Hematopoietic multipotent progenitor cell treated with erythropoietin and hydrocortisone succinate and interleukin-3 and kit ligand, for 4 days (in vitro differentiated cells): ENCODE measurements around the gene CTTN.
"Not testable (repeated sequence)": the region's sequence is repeated elsewhere in the genome, so short reads cannot be mapped to it uniquely, and the experiment has no call there.

Source experiments
- DNase-seq: peaks from one replicate; pipeline ENCODE4 v3.0.0-alpha.2; 2015

Gene CTTN

GRCh38 chr11:70381872-70382861 is 16.2 kb upstream of the CTTN start:
- no peak for DNase-seq

- no peak for DNase-seq
Measured at GRCh38 chr11:70383664-70384565, 14.4 kb upstream of the CTTN start.

DNA sequence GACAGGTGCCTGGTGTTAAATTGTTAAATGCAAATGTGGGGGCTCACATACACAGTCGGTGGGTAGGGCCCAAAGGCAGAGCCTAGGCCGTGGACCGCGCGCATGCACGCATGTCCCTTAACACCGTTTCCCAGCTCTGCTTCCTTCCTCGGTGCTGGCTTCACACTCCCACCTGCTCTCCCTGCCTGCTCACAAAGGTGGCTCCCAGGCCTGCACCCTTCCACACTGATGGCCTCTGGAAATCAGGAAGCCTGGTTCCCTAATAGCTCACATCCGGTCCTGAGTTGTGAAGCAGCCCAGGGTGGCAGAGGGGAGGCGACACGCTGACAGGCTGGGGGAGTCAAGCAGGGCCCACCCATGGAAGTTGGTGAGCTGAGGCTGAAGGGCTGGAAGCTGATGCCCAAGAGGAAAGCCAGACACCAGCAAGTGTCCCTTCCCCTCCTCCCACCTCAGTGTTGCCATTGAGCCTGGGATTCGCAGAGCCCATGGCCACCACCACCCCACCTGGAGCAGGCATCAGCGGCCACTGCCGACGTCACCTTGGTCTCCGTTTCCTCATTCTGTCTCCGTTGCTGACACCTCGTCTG is 13.7 kb upstream of the CTTN start:
- no peak for DNase-seq

DNA sequence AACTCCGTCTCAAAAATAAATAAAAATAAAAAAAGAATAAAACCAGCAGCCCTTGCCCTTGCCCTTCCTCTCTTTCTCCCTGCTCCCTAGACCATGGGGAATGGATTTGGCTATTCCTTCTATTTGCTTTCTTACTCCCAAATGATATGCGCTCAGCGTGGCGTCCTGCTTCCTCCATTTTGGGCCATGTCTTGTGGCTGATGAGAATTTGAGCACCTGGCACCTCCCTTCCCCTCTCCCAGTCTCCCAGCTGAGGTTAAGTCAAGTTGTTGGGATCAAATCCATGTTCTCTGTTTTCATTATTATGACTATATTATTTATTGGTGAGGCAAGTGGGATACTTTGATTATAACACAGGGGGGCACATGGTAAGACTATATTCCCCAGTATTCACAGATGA is 10.8 kb upstream of the CTTN start:
- DNase-seq = no peak

- no peak for DNase-seq
Measured at GRCh38 chr11:70389201-70389600, 9.1 kb upstream of the CTTN start.

DNA sequence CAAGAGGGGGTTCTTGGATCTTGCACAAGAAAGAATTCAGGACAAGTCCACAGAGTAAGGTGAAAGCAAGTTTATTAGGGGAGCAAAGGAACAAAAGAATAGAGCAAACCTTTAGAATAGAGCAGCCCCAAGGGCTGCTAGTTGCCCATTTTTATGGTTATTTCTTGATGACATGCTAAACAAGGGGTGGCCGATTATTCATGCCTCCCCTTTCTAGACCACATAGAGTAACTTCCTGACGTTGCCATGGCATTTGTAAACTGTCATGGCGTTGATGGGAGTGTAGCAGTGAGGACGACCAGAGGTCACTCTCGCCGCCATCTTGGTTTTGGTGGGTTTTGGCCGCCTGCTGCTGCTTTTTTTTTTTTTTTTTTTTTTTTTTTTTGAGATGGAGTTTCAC is 7.4 kb upstream of the CTTN start:
- DNase-seq = not testable (repeated sequence)

DNA sequence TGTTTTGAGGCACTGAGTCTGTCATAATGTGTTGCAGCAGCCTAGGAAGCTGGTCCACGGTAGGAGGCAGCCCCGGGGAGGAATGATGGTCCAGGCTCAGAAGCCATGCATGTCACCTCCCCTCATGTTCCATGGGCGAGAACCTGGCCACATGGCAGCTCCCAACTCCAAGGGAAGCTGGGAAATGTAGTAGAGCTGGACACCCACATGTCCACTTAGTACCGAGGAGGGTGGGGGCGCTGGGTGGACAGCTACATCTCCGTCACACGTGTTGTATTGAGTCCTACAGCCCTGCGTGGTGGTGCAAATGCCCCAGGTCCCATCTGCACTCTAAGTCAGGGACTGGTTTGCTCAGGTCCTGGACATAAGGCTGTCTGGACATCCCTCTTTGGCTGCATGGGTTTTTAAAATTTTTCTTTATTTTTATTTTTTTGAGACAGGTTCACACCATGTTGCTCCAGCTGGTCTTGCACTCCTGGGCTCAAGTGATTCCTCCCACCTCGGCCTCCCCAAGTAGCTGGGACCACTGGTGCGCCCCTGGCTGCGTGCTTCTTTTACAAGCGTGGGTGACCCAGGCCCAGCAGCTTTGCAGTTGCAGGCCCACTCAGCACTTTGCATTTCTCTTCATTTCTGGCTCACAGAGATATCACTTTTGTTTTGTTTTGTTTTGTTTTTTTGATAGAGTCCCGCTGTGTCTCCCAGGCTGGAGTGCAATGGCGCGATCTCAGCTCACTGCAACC is 3.9 kb upstream of the CTTN start:
- DNase-seq = no peak

DNA sequence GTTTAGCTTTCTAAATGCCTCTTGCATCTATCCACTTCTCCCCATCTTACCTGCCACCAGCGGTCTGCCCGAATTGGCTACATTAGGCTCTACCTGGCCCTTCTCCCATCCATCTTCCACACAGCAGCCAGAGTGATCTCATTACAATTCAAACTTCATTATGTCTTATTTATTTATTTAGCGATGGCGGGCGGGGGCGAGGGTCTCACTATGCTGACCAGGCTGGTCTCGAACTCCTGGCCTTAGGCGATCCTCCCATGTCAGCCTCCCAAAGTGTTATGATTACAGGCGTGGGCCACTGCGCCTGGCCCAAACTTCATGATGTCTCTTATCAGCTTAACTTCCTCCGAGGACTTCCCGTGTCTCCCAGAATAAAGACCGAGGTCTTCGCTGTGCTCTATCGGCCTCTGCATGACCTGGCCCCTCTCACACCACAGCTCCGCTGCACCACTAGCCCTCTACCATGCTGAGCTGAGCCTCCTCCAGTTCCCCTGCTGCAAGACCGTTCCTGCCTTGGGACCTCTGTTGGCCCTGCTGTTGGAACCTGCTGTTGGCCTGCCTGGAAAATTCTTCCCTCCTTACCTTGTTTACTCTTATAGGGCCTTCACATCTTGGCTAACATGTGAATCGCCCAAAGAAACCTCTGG is 870 bp upstream of the CTTN start:
- DNase-seq = peak; percentile 70

GRCh38 chr11:70398834-70399680 is 728 bp downstream of the CTTN start:
- DNase-seq = no peak

DNA sequence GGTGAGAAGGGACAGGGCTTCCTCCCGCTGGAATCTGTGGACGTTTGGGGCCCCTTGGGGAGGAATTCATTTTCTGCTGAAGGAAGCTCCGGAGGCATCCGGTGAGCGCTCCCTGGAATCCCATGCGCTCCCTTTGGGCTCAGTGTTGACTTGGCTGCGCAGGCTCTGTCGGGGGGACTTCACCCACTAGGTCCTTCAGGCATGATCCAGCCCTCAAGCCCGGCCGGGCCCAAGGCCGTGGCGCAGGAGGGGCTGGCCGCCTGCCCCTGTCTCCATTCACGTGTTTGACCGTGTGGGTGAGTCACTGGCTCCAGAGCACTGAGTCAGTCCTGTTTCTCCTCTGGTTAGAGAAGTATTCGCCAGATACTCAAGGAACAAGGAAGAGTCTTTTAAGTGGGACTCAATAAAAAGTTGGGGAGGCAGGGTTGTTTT is 1.4 kb downstream of the CTTN start:
- DNase-seq = peak; percentile 24

DNA sequence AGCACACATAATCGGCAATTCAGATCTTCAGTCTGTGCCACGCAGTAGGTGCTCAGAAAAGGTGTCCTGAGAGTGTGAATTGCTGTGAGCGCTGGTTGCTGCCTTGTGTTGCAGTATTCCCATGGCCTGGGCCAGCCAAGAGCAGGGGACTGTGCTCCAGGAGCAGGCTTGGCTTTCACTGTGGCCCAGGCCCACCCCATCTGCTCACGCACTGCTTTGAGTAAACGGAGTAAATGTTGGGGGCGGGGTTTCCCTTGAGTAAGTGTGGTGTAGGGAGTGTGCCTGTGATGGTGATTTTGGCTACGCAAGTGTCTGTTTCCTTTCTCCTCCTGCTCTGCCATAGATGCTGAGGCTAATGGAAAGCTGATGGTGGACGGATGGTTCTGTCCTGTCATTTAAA is 2.3 kb downstream of the CTTN start:
- DNase-seq = no peak

DNA sequence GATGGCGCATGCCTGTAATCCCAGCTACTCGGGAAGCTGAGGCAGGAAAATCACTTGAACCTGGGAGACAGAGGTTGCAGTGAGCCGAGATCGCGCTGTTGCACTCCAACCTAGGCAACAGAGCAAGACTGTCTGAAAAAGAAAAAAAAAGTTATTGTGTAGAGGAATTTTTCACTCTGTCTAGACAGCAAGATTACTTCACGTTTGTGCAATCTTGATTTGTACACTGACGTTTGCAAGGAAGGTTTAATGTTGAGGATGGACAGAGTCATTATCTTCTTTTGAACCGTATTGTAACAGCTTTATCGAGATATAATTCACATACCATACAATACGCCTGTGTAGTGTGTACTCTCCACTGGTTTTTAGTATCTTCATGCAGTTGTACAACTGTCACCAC is 3.7 kb downstream of the CTTN start:
- no peak for DNase-seq

- no peak for DNase-seq
Measured at GRCh38 chr11:70402685-70403084, 4.4 kb downstream of the CTTN start.

DNA sequence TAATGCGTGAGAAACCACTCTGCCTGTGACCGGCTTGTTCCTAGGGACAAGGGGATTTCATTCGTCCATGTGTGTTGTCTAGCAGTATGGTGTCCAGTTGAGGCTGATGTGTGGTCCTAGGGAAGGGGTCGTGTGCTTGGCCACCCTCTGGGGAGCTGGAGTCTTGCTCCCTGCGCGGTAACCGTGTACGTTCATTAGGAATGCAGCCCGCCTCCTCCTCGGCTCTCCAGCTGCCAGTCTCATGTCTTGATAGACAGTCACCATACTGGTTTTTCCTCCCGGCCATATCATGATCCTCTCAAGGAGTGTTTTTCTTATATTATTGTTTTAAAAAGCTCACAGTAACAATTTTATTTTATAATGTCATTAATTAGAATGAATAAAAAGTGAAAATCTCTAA is 5.9 kb downstream of the CTTN start:
- no peak for DNase-seq

DNA sequence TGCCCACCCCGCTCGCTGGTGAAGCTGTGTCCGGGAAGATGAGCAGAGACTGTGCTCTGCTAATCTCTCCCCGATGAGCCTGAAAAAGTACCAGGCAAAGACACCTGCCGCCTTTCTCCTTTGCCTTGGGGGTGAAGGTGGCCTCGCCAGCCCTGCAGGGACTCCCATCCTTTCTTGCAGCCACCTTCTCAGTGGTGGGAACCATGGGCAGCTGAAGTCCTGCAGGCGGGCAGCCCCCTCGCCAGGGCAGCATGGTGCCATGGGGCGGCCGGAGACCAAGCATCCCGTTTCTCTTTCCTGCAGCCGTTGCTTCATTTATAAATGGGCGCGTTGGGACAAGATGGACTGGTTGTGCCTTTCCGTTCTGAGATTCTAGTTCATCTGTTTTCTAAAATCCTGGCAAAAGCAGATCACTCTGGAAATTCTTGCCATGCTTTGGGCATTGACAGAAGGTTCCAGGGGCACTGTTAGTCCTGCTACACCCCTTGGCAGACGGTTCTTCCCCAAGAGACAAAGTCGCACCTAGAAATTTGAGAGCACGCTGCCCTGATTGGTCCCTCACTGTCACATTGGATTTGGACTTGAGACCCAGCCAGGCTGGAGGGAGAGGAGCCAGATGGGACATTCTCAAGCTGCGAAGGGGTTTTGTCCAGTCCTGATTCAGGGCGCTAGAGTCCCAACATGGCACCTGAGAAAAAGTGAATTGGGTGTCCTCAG is 7.5 kb downstream of the CTTN start:
- no peak for DNase-seq

GRCh38 chr11:70407121-70407520 is 8.8 kb downstream of the CTTN start:
- DNase-seq = no peak

GRCh38 chr11:70407814-70408213 is 9.5 kb downstream of the CTTN start:
- DNase-seq = no peak

GRCh38 chr11:70408326-70408725 is 10.0 kb downstream of the CTTN start:
- DNase-seq = not testable (repeated sequence)

- no peak for DNase-seq
Measured at GRCh38 chr11:70409437-70409836, 11.1 kb downstream of the CTTN start.

- no peak for DNase-seq
Measured at GRCh38 chr11:70409871-70410270, 11.5 kb downstream of the CTTN start.
